ENCODE results near the gene STAG1. TPM values are rescaled to one million over a fixed set of nuclear protein-coding genes. Genes with fewer than 3 reads are reported as not detected.

The STAG1 gene
- total and polyA plus RNA-seq, 4 donors = 4.6 to 28.0 (median 16.6) TPM

DNA sequence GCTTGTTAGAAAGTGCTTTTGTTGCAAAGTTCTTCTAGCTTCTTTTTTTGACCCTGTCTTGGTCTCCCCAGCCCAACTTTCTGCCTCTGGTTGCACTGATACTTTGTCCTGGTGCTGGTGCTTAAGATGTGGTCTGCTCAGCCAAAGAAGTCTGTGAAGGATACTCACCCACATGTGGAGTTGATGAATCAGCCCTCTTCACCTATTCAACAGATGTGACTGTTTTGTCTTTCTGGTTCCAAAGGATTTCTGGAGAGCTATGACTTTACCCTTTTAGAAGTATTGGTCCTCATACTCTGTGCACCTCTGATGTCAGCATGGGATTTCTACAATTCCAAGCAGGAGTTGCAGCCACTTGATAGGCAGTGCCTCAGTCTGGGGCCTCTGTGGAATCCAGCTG lies 418.0 kb downstream of the STAG1 start:
- Histone ChIP-seq H3K36me3 (ENCODE audit: control insufficient read depth in 4 of 4, insufficient read depth in 3 of 4, low read depth in 1 of 4, low read length in 3 of 4) (peaks cover 8 to 37% (median 24%) of the 10 kb centered on the region in 4 donors), H3K4me3 (ENCODE audit: low read depth in 1 of 3, low read length in 3 of 3) (no peak overlapping the region), H3K27ac (ENCODE audit: low read depth in 1 of 2, low read length in 2 of 2) (no peak overlapping the region), H3K27me3 (ENCODE audit: control insufficient read depth in 4 of 4, insufficient read depth in 4 of 4, low read length in 3 of 4) (no peaks in the 10 kb centered on the region), H3K9ac (ENCODE audit: low read depth in 1 of 2, low read length in 2 of 2) (no peak overlapping the region), H3K9me3 (ENCODE audit: control insufficient read depth in 4 of 4, low read length in 3 of 4) (no peaks in the 10 kb centered on the region), H3K4me1 (ENCODE audit: control insufficient read depth in 4 of 4, insufficient read depth in 4 of 4, low read length in 3 of 4) (no peaks in the 10 kb centered on the region)
- TF ChIP-seq, protein P1, sequence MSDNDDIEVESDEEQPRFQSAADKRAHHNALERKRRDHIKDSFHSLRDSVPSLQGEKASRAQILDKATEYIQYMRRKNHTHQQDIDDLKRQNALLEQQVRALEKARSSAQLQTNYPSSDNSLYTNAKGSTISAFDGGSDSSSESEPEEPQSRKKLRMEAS (IDR thresholded peaks at IDR 0.05) = no peak
- TF ChIP-seq HNF4G (IDR thresholded peaks at IDR 0.05) = no peak
- no peak for TF ChIP-seq SP1 (IDR thresholded peaks at IDR 0.05)
- TF ChIP-seq NR2F2 (IDR thresholded peaks at IDR 0.05) = no peak
- DNase-seq (ENCODE audit: low spot score) = no peak

DNA sequence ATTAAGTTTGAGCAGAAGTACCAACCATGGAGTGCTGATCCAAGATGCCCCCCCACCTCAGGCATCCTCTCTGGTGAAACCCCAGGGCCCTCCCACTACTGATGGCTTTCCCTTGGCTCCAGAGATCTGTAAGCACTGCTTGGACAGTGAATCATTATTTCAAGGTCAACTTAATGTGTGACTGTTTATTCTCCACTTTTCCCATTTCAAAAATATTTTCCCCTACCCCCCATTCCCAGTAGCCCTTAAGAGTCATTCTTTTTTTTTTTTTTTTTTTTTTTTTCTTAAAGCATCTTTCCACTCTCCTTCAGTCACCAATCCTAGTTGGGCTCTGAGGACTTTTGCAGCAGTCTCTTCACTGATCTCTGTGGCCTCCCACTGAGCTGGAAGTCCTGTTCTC lies 419.4 kb downstream of the STAG1 start:
- H3K36me3 ChIP-seq (ENCODE audit: control insufficient read depth in 4 of 4, insufficient read depth in 3 of 4, low read depth in 1 of 4, low read length in 3 of 4) = peaks cover 8 to 48% (median 33%) of the 10 kb centered on the region in 4 donors
- H3K27me3 ChIP-seq (ENCODE audit: control insufficient read depth in 4 of 4, insufficient read depth in 4 of 4, low read length in 3 of 4) = no peaks in the 10 kb centered on the region
- H3K4me3 ChIP-seq (ENCODE audit: low read depth in 1 of 3, low read length in 3 of 3) = no peak overlapping the region
- H3K4me1 ChIP-seq (ENCODE audit: control insufficient read depth in 4 of 4, insufficient read depth in 4 of 4, low read length in 3 of 4) = no peaks in the 10 kb centered on the region
- no peaks in the 10 kb centered on the region for H3K9me3 ChIP-seq (ENCODE audit: control insufficient read depth in 4 of 4, low read length in 3 of 4)
- no peak overlapping the region for H3K9ac ChIP-seq (ENCODE audit: low read depth in 1 of 2, low read length in 2 of 2)
- DNase-seq (ENCODE audit: low spot score) = no peak
- TF ChIP-seq YY1 (IDR thresholded peaks at IDR 0.05) = no peak
- TF ChIP-seq, protein P1 (IDR thresholded peaks at IDR 0.05) = no peak
- TF ChIP-seq RXRA (IDR thresholded peaks at IDR 0.05) = no peak
- TF ChIP-seq HNF4A (conservative IDR thresholded peaks at IDR 0.05) = no peak
- no peak for TF ChIP-seq SP1 (IDR thresholded peaks at IDR 0.05)
- no peak for TF ChIP-seq RAD21 (IDR thresholded peaks at IDR 0.05)
- TF ChIP-seq GABPA (IDR thresholded peaks at IDR 0.05 in 1 of 2, conservative IDR thresholded peaks at IDR 0.05 in 1 of 2) = no peak
- TF ChIP-seq TAF1 (conservative IDR thresholded peaks at IDR 0.05) = no peak
- TF ChIP-seq, protein P2, sequence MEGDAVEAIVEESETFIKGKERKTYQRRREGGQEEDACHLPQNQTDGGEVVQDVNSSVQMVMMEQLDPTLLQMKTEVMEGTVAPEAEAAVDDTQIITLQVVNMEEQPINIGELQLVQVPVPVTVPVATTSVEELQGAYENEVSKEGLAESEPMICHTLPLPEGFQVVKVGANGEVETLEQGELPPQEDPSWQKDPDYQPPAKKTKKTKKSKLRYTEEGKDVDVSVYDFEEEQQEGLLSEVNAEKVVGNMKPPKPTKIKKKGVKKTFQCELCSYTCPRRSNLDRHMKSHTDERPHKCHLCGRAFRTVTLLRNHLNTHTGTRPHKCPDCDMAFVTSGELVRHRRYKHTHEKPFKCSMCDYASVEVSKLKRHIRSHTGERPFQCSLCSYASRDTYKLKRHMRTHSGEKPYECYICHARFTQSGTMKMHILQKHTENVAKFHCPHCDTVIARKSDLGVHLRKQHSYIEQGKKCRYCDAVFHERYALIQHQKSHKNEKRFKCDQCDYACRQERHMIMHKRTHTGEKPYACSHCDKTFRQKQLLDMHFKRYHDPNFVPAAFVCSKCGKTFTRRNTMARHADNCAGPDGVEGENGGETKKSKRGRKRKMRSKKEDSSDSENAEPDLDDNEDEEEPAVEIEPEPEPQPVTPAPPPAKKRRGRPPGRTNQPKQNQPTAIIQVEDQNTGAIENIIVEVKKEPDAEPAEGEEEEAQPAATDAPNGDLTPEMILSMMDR (IDR thresholded peaks at IDR 0.05; ENCODE audit: low read depth, low read length, missing input control) = no peak
- TF ChIP-seq, protein P3, sequence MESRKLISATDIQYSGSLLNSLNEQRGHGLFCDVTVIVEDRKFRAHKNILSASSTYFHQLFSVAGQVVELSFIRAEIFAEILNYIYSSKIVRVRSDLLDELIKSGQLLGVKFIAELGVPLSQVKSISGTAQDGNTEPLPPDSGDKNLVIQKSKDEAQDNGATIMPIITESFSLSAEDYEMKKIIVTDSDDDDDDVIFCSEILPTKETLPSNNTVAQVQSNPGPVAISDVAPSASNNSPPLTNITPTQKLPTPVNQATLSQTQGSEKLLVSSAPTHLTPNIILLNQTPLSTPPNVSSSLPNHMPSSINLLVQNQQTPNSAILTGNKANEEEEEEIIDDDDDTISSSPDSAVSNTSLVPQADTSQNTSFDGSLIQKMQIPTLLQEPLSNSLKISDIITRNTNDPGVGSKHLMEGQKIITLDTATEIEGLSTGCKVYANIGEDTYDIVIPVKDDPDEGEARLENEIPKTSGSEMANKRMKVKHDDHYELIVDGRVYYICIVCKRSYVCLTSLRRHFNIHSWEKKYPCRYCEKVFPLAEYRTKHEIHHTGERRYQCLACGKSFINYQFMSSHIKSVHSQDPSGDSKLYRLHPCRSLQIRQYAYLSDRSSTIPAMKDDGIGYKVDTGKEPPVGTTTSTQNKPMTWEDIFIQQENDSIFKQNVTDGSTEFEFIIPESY (IDR thresholded peaks at IDR 0.05) = no peak
- TF ChIP-seq, protein P4, sequence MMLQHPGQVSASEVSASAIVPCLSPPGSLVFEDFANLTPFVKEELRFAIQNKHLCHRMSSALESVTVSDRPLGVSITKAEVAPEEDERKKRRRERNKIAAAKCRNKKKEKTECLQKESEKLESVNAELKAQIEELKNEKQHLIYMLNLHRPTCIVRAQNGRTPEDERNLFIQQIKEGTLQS (IDR thresholded peaks at IDR 0.05) = no peak
- no peak for TF ChIP-seq EGR1 (IDR thresholded peaks at IDR 0.05; ENCODE audit: low read depth in 2 of 2)
- TF ChIP-seq HNF4G (IDR thresholded peaks at IDR 0.05) = no peak
- TF ChIP-seq FOXA1 (IDR thresholded peaks at IDR 0.05) = no peak
- TF ChIP-seq, protein P5, sequence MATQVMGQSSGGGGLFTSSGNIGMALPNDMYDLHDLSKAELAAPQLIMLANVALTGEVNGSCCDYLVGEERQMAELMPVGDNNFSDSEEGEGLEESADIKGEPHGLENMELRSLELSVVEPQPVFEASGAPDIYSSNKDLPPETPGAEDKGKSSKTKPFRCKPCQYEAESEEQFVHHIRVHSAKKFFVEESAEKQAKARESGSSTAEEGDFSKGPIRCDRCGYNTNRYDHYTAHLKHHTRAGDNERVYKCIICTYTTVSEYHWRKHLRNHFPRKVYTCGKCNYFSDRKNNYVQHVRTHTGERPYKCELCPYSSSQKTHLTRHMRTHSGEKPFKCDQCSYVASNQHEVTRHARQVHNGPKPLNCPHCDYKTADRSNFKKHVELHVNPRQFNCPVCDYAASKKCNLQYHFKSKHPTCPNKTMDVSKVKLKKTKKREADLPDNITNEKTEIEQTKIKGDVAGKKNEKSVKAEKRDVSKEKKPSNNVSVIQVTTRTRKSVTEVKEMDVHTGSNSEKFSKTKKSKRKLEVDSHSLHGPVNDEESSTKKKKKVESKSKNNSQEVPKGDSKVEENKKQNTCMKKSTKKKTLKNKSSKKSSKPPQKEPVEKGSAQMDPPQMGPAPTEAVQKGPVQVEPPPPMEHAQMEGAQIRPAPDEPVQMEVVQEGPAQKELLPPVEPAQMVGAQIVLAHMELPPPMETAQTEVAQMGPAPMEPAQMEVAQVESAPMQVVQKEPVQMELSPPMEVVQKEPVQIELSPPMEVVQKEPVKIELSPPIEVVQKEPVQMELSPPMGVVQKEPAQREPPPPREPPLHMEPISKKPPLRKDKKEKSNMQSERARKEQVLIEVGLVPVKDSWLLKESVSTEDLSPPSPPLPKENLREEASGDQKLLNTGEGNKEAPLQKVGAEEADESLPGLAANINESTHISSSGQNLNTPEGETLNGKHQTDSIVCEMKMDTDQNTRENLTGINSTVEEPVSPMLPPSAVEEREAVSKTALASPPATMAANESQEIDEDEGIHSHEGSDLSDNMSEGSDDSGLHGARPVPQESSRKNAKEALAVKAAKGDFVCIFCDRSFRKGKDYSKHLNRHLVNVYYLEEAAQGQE (IDR thresholded peaks at IDR 0.05) = no peak
- no peak for TF ChIP-seq JUND (IDR thresholded peaks at IDR 0.05)
- TF ChIP-seq NR2F2 (IDR thresholded peaks at IDR 0.05) = no peak
- TF ChIP-seq FOXA2 (IDR thresholded peaks at IDR 0.05) = no peak
- no peak overlapping the region for H3K27ac ChIP-seq (ENCODE audit: low read depth in 1 of 2, low read length in 2 of 2)
